OCI-M2 (cell line): ENCODE results near the gene SYF2.
"Not testable (repeated sequence)": the region's sequence is repeated elsewhere in the genome, so short reads cannot be mapped to it uniquely, and the experiment has no call there.

Experiments used
- DNase-seq: peaks from one replicate; lab custom pipeline; 2025; ENCODE audit not compliant: unreplicated experiment; lab: John Stamatoyannopoulos, UW

The SYF2 gene

GRCh38 chr1:25208092-25208491 is 24.2 kb downstream of the SYF2 start:
- DNase-seq: no peak

GRCh38 chr1:25206201-25206600 is 26.1 kb downstream of the SYF2 start:
- DNase-seq: no peak

DNA sequence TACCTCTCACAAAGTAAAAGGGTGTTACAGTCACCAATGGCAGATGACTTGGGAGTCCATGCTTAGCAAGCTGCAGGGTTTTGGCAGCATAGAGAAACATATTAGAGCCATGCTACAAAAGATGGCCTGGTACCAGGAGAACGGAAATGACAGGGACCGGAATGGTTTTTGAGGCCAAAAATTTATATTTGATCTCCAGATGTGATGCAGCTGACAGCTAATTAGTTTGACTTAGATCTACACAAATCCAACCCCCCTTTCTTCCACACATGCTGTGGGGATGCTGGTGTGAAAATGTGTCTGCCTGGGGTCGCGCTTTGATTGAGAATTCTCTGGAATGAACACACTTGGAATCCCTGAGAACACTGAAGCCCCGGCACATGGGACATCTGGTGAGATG is 26.5 kb downstream of the SYF2 start:
- DNase-seq: no peak

DNA sequence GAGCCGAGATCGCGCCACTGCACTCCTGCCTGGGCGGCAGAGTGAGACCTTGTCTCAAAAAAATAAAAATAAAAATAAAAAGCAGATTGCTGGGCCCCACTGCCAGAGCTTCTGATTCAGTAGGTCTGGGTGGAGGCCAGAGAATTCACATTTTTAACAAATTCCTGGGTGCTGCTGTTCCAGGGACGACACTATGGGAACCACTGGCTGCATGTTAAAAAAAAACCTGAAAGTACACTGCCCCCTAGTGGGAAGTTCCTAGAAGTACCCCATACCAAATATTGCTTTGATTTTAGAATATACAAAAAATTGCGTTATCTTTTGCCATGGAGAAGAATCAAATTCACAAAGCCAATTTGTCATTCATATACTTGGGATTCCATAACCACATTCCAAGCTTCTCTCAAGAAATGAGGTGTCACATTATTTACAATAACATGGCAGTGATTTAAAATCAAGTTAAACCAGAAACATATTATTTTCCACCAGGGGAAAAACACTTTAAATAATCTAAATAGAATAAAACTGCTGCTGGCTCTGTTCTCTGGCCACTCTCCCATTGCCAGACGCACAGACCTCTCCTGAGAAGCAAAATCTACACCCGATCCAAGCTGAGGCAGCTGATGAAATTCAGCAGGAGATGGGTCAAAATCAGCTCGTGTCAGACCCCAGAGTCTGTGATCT is 27.4 kb downstream of the SYF2 start:
- no peak for DNase-seq

- DNase-seq: no peak
These were observed 31.3 kb downstream of the SYF2 start for GRCh38 chr1:25201006-25201405.

DNA sequence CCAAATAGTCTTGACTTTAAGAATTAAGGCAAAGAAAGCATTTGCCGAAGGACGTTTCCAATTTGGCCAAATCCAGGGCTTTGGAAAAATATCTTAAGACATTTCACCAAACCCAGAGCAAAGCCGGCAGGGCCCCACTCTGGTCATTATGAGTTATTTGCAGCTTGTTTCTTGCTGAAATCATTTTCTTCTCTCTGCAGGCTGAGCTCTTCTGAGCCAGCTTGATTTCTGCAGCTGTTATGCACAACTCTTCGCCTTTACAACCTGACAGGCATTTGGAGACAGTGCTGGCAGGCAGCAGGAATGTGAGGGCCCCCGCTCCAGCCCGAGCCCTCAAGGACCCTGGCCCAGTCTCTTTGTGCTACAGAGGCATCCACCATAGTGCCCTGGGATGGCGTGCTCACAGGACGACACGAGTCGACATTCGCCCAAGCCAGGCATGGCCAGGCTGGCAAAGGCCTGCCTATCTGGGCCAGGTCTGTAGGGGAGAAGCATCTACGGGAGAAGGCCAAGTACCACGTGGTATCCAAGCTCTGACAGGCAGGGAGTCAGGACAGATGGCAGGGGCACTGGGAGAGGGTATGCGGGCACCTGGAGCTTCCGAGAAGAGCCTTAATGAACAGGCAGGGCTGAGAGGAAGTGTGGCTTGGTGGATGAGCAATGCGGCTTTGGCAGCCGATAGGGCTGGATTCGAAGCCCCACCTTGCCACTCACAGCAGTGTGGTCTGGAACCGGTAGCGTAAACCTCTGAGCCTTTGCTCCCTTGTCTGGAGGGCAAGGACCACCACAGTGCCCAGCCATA is 32.3 kb downstream of the SYF2 start:
- no peak for DNase-seq

GRCh38 chr1:25198663-25199252 is 33.5 kb downstream of the SYF2 start:
- DNase-seq: no peak

GRCh38 chr1:25197982-25198662 is 34.2 kb downstream of the SYF2 start:
- DNase-seq: no peak

DNA sequence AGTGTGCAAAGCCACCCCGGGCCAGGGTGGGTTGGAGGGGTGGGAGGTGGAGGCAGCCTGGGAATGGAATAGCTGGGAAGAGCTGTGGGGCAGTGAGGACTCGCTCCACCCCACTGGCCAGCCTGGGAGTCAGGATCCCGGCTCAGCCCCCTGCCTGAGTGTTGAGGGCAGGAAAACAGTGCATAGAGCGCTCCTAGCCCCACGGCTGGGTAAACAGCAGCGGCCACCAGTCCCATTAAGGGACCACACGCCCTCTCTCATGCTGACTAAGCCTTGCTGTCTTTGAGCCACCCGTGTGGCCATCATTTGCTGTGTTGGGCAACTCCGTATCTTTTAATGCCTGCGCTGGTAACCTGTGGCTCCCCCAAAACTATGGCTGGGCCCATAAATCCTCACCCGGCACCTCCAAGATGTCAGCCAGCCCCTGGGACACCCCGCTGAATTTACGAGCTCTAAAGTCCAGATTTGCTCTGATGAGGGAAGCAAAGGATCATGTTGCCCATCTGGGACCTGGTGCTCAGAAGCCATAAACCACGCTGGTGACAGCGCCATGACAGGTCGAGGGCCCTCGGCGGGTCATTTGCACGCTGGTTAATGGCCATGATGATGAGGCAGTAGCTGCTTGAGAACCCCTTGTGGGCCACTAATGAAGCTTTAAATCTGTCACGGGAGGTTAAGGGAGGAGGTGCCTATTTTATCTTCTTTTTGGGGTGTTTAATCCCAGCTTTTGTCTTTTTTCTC is 34.9 kb downstream of the SYF2 start:
- no peak for DNase-seq

GRCh38 chr1:25196830-25197229 is 35.5 kb downstream of the SYF2 start:
- no peak for DNase-seq

DNA sequence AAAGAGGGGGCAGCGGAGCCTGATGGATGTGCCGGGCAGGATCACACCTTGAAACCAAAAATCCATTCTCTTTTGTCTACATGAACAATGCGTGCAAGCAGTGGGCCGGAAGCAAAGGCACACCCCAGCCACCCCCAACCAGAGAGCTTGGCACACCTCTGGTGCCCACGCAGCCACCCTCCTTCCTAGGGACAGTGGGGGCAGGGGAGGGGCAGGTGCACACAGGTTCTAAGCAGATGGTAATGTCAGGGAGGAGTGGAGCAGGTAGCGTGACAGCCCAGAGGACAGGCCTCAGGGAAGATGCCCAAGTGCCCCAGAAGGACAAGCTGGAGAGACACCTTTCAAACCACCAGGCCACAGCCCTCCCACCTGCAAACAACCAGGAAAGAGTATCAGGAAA is 36.5 kb downstream of the SYF2 start:
- DNase-seq: no peak

GRCh38 chr1:25194572-25195020 is 37.7 kb downstream of the SYF2 start:
- DNase-seq: no peak

DNA sequence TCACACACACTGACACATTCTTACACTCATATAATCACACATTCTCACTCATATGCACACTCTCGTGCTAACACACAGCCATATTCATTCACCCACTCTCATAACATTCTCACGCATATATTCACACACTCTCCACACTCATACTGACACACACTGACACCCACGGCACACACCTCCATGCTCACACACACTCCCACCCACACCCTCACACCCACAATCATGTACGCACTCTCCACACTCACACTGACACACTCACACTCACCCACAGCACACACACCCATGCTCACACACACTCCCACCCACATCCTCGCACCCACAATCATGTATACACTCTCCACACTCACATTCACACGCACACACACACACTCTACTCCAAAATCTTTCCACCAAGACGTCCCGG is 38.2 kb downstream of the SYF2 start:
- DNase-seq: no peak

DNA sequence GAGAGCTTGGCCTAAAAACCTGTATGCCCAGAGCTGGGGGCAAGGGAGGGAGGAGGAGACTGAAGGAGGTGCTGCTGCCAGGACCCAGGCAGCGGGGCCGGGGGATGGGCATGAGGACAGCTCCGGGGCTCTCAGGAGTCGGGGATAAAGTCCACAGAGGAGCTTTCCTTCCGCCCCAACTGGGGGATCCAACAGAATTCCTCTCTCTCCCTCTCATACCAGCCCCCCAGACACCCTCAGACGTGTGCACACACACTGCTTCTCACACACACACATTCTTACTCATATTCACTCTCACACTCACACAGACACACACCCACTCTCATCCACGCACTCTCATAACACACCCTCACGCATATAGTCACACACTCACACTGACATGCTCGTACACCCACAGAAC is 39.1 kb downstream of the SYF2 start:
- DNase-seq: no peak

DNA sequence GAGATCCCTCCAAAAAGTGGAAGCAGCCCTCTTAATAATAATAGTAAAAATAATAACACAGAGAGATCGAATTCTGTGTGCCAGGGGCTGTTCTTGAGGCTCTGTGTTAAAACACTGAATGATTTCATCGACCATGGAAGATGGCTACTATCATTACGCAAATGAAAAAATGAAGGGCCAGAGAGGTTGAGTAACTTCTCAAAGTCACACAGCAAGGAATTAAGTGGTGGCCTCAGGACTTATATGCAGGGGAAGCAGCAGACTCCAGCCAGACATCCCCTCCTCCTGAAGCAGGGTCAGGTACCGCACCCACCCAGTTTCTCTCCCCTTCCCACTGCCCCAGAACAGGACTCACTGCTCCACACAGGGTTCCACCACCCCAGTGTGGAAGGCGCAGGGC is 40.1 kb downstream of the SYF2 start:
- no peak for DNase-seq

- DNase-seq: no peak
These were observed 42.0 kb downstream of the SYF2 start for GRCh38 chr1:25190260-25190659.

- DNase-seq: not testable (repeated sequence)
These were observed 44.4 kb downstream of the SYF2 start for GRCh38 chr1:25187904-25188303.

GRCh38 chr1:25187077-25187476 is 45.2 kb downstream of the SYF2 start:
- DNase-seq: no peak

DNA sequence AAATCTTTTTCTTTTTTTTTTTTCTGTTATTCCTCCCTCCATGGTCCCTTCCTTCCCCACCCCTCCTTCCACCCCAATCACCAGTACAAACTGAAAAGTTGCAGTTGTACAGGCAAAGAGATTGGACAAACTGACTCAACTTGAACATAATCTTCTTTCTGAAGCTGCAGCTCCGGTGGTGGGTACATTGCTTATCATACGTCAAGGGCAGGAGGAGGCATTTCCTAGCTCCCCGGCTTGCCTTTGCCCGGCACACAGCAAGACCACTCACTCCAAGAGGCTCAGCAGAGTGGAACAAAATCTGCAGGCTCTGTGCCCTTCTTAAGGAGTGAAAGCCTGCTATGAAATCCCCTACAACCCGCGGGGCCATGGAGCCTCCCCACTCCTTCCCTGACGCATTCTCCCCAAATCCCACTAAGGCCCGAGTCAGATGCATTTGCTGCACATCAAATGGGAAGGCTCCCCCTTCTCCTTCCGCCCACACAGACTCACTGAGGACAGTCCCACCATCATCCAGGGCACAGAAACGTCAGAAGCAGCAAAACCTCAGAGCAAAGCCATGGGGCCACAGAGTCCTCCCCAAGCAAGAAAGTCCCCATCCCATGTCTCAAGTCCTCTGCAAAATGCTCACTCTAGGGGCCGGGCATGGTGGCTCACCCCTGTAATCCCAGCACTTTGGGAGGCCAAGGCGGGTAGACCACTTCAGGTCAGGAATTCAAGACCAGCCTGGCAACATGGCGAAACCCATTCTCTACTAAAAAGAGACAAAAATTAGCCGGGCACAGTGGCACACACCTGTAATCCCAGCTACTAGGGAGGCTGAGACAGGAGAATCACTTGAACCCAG is 45.9 kb downstream of the SYF2 start:
- DNase-seq: no peak
